HEK293T (cell line): ENCODE results near the gene EXD3.

Source experiments
- ARNT ChIP-seq: fragments of 450-650 bp; IDR thresholded peaks from 2 replicates; pipeline ENCODE4 v1.6.1; 2017; ENCODE audit warnings: mild to moderate bottlenecking
- BHLHE40 ChIP-seq: fragments of 450-650 bp; IDR thresholded peaks from 2 replicates; pipeline ENCODE4 v1.6.1; 2016; ENCODE audit warnings: mild to moderate bottlenecking, moderate library complexity, borderline replicate concordance
- NFRKB ChIP-seq: fragments of 450-650 bp; IDR thresholded peaks from 2 replicates; pipeline ENCODE4 v1.6.1; 2016; ENCODE audit warnings: mild to moderate bottlenecking, moderate library complexity
- SUZ12 ChIP-seq: fragments of 450-650 bp; IDR thresholded peaks from 2 replicates; pipeline ENCODE4 v1.6.1; 2016; ENCODE audit warnings: mild to moderate bottlenecking
- TARDBP ChIP-seq: fragments of 450-650 bp; IDR thresholded peaks from 2 replicates; pipeline ENCODE4 v1.6.1; 2016

DNA sequence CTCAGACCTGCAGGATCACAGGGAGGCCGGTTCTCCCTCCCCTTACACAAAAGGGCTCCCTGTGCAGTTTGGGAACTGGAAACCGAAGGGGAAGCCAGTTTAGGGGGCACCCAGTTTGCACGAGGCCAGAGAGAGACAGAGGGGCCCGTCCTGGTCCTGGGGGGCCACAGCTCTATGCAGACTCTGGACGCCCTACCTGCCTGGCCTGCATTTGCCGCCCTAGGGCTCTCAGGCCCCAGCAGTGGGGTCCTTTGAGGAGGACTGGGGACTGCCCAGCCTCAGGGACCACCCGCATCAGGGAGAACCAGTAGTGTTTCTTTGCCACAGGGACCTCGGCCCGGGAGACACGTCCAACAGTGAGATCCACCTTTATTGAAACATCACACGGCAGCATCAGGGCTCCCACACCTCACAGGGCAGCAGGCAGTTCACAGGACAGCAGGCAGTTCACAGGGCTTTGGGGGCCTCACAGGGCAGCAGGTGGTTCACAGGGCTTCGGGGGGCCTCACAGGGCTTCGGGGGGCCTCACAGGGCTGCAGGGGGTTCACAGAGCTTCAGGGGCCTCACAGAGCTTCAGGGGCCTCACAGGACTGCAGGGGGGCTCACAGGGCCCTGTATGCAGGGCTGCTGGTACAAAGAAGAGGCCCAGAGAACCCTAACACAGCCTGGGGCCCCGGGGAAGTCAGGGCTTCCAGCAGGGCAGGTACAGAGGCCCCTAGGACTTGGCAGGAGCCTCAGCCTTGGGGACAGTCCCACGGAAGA, 36.8 kb upstream of the EXD3 start:
- no peak for TF ChIP-seq BHLHE40
- TF ChIP-seq ARNT, result no peak
- no peak for TF ChIP-seq NFRKB
- TF ChIP-seq SUZ12, result no peak
- TF ChIP-seq TARDBP, result no peak
